HG02938 (cell line): Measurements from ENCODE around the gene UBE2F.
"Not testable (repeated sequence)": the region's sequence is repeated elsewhere in the genome, so short reads cannot be mapped to it uniquely, and the experiment has no call there.

Source experiments
- ATAC-seq: cut with Tn5 transposase; IDR thresholded peaks from one replicate; pipeline ENCODE4 v1.9.1; 2021; ENCODE audit warnings: mild to moderate bottlenecking, moderate library complexity; ENCODE audit not compliant: unreplicated experiment

UBE2F gene

GRCh38 chr2:238042090-238042489 is 75.3 kb downstream of the UBE2F start:
- no peak for ATAC-seq

DNA sequence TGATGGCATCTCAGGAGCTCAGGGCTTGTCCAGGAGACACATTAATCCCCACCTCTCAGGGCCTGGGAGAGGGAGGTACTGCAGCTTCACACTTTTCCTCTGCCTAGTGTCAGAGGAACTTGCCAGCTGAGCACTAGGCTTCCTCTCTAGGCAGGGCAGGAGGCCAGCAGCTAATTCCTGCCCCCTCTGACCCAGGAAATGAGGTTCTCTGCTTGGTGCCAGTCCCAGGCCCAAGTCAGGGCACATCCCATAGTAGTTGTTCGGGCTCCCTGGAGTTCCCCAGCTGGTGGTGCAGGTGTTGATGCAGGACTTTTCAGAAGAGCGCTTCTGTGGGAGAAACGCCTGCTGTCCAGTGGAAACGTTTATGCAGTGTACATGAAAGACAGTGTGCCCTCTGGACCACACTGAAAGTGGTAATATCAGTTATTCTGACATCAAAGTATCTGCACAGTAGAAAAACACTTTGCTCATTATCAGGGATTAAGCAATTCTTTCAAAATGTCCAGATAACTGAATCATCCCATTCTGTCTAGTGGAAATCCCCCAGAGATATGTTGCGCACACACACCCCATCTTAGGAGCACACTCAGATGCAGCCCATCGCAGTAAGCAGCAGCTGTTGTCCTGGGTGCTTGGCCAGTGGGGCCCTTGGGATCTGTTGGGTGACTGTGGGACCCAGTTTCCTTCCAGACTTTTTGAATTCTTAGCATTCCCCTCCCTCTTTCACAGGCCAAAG is 76.2 kb downstream of the UBE2F start:
- ATAC-seq: no peak

DNA sequence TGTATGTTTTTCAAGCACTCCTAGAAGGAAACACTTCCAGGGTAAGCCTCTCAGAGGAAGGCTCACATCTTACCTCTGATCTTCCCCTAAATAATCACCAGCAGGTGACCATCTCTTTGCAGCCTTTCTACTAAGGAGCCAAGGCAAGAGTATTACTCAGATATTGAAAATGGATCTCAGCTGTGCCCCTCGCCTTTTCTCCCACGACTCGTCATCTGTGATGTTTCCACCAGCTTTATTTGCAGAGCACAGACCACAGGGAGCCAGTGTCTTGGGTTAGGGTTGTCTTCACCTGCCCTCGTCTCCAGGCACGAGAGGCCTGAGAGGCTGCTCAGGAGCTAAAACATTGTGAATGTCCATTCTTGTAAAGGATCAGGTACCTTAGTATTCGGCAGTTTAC is 77.0 kb downstream of the UBE2F start:
- no peak for ATAC-seq

- ATAC-seq: no peak
Measured at GRCh38 chr2:238045575-238045974, 78.8 kb downstream of the UBE2F start.

DNA sequence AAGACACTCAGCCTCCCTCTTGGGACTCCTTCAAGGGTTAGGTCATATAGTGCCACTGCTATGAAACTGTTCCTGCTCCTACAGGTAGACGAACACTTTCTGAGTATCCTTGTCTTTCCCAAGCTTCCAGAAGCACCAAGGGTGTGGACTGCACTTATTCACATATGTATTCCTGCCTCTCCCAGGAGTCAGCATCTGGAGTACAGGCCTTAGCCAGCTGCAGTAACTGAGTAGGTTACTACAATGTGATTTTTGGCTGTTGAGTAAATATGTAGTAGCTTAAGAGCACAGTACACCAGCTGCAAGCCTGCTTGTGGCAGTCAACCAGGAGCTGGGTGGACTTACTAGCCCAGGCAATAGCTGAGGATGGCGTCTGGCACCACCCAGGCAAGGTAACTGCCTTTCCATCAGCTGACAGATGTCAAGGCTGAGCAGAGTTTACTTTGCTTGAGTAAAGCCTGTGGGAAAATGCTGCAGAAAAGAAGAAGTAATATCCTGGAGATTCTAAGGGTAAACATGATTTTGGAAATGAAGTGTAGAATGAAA is 80.0 kb downstream of the UBE2F start:
- ATAC-seq: no peak

GRCh38 chr2:238053191-238053776 is 86.5 kb downstream of the UBE2F start:
- ATAC-seq: no peak

- no peak for ATAC-seq
Measured at GRCh38 chr2:238055841-238056240, 89.0 kb downstream of the UBE2F start.

- ATAC-seq: not testable (repeated sequence)
Measured at GRCh38 chr2:238057696-238058575, 91.1 kb downstream of the UBE2F start.

DNA sequence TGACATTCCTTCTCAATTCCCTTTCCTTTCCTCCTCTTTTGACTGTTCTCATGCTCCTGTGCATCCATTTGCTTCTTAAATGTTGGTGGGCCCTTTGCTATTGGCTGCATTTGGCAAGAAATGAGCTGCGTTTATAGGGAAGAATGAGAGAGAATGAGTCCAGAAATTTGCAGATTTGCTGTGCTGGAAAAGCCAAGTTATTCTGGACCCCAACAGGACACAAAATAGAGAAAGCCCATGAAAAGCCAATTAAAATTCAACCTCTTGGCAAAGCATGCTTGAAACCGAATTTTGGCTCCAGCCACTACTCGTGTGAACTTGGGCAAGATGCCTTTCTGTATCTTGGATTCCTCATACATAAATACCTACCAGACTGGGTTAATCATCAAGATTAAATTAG is 92.7 kb downstream of the UBE2F start:
- ATAC-seq: no peak

DNA sequence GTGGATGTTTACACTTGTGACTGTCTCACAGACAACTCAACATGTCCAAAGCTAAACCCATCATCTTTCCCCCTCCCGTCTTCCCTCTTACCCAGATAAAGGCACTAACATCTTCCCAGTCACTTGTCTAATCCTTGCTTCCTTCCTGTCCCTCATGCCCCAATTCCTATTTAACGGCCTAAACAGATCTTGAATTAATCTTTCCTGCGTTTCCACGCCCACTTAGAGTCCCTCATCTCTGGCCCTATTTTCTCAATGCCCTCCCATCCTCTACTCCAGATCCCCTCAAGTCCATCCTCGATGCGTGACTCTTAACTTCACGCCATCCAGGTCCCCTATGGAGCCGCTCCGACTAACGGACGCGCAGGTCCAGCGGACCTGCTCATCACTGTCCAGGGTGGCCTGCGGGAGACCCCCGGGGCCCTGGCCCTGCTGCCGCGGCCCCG is 93.3 kb downstream of the UBE2F start:
- no peak for ATAC-seq

DNA sequence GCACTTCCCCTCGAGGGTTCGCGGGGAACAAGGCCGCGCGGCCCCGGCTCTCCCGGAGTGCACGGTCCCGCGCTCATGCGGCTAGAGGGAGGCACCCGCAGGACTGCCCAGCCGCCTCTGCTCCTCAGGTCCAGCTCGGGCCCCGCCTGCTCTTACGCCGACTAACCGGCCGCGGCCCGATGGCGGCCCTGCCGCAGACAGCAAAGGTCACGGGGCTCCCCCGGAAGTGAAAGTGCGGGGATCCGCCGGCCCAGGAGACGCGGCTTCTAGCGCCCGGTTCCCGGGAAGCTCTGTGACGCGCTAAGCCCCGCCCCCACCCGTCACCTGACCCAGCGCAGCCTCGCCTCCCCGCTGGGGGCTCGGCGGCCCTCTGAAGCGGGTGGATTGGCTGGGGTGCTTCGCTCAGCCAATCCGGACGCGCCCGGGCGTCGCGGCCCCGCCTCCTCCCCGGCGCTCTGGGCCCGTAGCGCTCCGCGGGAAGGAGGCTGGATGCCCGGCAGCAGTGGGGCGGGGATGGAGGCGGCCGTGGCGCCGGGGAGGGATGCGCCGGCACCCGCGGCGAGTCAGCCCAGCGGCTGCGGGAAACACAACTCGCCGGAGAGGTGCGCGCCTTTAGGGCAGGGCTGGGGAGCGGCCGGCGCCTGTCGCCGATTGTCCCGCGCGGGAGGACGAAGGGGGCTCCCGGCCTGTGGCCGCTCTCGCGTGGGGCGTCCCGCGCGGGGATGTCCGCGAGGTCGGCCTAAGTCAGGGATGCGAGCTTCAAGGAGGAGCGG is 93.9 kb downstream of the UBE2F start, which contains the start of gene SCLY:
TSS of gene SCLY (plus strand) at position 460 of the 773 bp plus-strand sequence. CDS start at position 514, 54 bp downstream.
- peak; percentile 90 for ATAC-seq

DNA sequence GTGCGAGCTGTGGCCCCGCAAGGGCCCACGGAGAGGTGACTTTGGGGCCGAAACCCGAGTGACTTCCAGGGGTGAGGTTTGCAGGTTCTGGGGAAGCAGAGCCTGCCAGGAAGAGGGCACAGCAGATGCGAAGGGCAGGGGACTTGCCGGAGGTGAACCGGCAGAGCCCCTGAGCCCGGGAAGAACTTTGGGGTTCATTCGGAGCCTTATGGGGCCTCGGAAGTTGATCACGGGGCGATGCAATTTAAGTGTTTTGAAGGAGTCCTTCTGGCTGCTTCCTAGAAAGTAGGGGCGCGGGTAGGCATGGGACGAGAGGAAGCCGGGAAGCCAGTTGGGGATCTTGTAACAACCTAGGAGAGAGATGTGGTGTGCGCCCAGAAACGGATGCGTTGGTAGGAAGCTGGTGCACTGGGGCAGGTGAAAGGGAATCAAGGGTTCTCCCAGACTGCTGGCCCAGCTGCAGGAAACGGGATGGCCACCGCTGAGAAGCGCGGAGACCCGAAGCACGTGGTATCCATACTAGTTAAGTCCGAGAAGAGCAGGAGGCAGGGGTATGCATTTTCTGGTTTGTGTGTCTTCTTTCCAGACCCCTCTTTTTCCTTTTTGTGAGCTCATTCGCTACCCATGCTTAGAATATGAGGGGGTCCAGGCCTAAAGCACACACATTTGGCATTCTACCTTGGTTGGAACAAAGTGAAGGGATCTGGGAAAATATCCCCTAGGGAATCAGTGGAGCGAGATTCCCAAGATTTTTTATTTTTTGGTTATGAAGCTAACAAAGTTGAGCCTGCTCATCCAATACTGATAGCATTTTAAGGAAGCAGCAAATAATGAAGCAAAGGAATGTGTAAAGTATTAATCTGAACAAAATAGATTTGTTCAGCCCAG is 94.7 kb downstream of the UBE2F start:
- peak; percentile 32 for ATAC-seq

DNA sequence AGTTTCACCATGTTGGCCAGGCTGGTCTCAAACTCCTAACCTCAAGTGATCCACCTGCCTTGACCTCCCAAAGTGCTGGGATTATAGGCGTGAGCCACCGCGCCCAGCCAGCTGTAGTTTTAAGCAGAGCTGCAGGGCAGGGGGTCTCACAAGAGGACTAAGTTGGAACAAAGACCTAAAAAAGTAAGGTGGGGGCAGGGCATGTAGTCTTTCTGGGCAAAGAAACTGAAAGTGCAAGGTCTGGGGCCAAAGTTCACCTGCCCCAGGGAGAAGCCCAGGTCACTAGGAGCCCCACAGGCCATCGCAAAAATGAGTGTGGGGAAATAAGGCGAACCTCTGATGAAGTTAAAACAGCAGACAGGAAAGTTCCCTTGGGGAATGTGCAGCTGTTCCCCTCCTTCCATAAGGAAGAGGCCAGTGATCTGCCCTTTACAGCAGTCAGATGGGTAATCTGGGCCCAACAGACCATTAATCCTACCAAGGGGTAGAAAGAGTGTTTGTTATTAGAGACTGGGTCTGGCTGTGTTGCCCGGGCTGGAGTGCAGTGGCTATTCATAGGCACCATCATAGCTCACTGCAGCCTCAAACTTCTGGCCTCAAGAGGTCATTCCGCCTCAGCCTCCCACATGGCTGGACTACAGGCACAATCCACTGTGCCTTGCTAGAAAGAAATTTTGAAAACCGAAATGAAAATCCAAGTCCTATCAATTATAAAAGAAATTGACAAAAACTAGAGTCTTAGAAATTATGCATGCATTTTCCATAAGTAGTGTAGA is 96.8 kb downstream of the UBE2F start:
- ATAC-seq: no peak

DNA sequence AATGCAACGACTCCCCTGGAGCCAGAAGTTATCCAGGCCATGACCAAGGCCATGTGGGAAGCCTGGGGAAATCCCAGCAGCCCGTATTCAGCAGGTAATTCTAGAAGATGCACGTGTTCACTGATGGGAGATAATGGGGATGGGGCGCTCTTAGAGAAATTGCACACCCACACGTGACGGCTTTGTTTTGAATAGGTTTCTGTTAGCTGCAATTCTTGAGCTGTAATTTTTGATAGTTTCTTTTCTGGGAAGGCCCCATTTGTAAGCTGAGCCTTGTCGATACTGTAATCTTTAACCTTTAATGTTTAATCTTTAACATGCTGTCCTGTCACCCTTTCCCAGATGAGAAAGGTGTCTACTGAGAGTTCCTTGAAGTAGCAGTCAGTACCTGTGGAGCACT is 97.6 kb downstream of the UBE2F start:
- ATAC-seq: no peak

DNA sequence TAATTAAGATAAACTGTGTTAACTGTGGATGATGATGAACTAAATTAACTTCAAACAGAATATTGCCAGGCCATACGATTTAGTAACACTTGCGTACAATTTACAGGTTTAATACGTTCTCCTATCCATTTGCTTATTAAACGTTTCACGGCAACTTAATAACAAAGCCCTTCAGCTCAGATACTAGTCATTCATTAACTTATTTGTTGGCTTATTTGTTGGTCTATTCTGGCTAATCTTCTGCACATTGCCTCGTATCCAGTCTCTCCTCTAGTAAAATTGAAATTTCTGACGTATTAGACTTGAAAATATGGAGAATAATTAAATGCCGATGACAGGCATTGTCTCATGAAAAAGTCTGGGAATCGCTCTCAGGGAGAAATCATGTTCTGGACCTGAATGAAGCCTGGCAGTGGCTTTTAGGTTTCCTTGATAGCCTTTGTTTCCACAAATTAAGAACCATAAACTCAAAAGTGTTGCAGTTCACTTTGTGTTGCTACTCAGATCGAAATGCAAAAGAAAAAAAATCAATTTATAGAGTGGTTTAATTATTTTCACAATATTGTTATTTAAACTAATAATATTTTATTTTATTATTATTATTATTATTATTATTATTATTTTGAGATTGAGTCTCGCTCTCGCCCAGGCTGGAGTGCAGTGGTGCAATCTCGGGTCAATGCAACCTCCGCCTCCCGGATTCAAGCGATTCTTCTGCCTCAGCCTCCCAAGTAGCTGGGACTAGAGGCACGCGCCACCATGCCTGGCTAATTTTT is 98.4 kb downstream of the UBE2F start:
- ATAC-seq: no peak

DNA sequence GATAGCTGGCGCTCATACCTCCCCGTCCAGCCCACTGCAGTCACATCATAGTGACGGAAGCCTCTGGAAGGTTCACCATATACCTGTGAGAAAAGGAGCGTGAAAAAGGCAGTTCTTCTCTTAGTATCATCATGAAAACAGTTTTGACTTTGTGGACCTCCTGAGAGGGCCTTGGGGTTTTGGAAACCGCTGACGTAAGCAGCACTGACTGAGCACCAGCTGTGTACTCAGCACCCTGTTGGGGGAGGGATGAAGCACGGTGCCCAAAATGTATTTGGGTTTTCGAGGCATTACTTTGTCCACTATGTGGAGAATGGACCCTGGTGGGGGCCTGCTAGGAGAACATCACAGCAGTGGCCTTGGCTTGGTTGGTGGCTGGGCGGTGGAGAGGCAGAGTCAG is 99.4 kb downstream of the UBE2F start:
- ATAC-seq: no peak

- not testable (repeated sequence) for ATAC-seq
Measured at GRCh38 chr2:238066718-238067117, 99.9 kb downstream of the UBE2F start.

- no peak for ATAC-seq
Measured at GRCh38 chr2:238067939-238068338, 101.1 kb downstream of the UBE2F start.
